ENCODE data around the gene RREB1.

DNA sequence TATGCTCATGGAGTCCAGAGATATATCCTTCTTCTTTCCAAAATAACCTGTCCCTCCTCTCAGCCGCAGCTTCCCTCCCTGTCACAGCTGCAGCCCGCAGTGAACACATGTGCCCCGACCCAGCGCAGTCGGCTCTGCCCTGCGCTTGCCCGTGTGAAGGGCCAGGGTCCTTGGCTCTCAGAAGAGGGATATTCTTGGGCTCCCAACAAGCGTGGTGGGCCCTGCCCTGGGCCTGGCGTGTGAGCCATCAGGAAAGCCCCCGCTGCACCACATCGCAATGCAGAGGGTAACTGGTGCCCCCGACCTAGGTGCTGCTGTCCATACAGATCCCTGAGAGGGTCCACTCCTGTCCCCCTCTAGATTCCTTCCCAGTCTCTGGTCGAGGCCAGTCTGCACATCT, 140.1 kb downstream of the RREB1 start:
- TF ChIP-seq, protein P1, sequence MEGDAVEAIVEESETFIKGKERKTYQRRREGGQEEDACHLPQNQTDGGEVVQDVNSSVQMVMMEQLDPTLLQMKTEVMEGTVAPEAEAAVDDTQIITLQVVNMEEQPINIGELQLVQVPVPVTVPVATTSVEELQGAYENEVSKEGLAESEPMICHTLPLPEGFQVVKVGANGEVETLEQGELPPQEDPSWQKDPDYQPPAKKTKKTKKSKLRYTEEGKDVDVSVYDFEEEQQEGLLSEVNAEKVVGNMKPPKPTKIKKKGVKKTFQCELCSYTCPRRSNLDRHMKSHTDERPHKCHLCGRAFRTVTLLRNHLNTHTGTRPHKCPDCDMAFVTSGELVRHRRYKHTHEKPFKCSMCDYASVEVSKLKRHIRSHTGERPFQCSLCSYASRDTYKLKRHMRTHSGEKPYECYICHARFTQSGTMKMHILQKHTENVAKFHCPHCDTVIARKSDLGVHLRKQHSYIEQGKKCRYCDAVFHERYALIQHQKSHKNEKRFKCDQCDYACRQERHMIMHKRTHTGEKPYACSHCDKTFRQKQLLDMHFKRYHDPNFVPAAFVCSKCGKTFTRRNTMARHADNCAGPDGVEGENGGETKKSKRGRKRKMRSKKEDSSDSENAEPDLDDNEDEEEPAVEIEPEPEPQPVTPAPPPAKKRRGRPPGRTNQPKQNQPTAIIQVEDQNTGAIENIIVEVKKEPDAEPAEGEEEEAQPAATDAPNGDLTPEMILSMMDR (IDR thresholded peaks at IDR 0.05), result no peak
- TF ChIP-seq POLR2A (IDR thresholded peaks at IDR 0.05), result no peak
- no peak for TF ChIP-seq EP300 (IDR thresholded peaks at IDR 0.05; ENCODE audit: low read depth)

Measured in transverse colon (tissue), 3 donors.